ENCODE data around the gene MMP24OS.

MMP24OS gene

GRCh38 chr20:35271073-35271882 is 6.6 kb downstream of the MMP24OS start:
- DNase-seq (ENCODE audit: extremely low read depth, insufficient read length) = no peak
- no peaks in the 10 kb centered on the region for H3K27me3 ChIP-seq (replicated peaks; ENCODE audit: control insufficient read depth, insufficient read depth, low read length)
- no peak for TF ChIP-seq CTCF (IDR thresholded peaks at IDR 0.05; ENCODE audit: insufficient read depth, low read length, poor library complexity, severe bottlenecking)

DNA sequence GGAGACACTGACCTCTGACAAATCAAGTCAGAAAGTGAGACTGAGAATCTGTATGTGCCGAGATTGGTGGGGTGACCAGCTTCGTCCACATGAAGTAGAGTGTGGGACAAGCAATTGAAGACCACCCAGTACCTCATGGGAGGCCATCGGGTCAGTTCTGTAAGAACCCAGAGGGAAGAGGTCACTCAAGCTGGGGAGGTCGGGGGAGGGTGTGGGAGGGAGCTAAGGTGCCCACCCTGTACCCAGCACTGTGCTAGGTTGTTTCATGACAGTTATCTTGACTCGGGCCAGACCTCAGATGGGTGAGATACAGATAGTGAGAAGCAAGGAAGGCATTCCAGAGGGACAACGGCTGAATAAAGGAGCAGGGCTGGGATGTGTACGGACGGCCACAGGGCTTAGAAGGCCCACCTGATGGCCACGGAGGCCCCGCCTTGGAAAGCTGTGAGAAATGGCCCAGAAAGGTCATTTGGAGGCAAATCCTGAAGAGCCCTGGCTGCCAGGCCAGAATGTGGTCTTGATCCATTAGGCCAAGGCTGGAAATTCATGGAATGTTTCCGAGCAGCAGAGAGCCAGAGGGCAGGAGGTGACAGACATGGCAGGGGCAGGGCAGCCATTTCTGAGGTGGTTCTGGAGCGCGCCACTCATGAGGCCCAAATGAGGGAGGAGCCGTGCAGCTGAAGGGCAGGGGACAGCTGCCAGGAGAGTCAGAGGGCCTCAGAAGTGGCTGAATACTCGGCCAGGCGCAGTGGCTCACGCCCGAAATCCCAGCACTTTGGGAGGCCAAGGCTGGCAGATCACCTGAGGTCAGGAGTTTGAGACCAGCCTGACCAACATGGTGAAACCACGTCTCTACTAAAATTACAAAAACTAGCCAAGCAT is 7.7 kb downstream of the MMP24OS start:
- no peak for TF ChIP-seq CTCF (IDR thresholded peaks at IDR 0.05; ENCODE audit: insufficient read depth, low read length, poor library complexity, severe bottlenecking)
- Histone ChIP-seq H3K27me3 (replicated peaks; ENCODE audit: control insufficient read depth, insufficient read depth, low read length) (no peaks in the 10 kb centered on the region), H3K36me3 (ENCODE audit: control insufficient read depth, insufficient read depth, low read length) (peaks cover 4% of the 10 kb centered on the region), H3K4me3 (replicated peaks; ENCODE audit: low read depth, low read length) (no peak overlapping the region)
- no peak for DNase-seq (ENCODE audit: extremely low read depth, insufficient read length)

More at GRCh38 chr20:35271073-35271882, 6.6 kb downstream of the MMP24OS start:
- no peak overlapping the region for H3K4me3 ChIP-seq (replicated peaks; ENCODE audit: low read depth, low read length)
- peaks cover 10% of the 10 kb centered on the region for H3K36me3 ChIP-seq (ENCODE audit: control insufficient read depth, insufficient read depth, low read length)

GRCh38 chr20:35269055-35269781 is 8.7 kb downstream of the MMP24OS start:
- no peak for DNase-seq (ENCODE audit: extremely low read depth, insufficient read length)
- TF ChIP-seq CTCF (IDR thresholded peaks at IDR 0.05; ENCODE audit: insufficient read depth, low read length, poor library complexity, severe bottlenecking) = peak; percentile 86
- H3K27me3 ChIP-seq (replicated peaks; ENCODE audit: control insufficient read depth, insufficient read depth, low read length) = no peaks in the 10 kb centered on the region
- H3K36me3 ChIP-seq (ENCODE audit: control insufficient read depth, insufficient read depth, low read length) = no peaks in the 10 kb centered on the region
- no peak overlapping the region for H3K4me3 ChIP-seq (replicated peaks; ENCODE audit: low read depth, low read length)

GRCh38 chr20:35267092-35267491 is 10.8 kb downstream of the MMP24OS start:
- DNase-seq (ENCODE audit: extremely low read depth, insufficient read length) = no peak
- Histone ChIP-seq H3K27me3 (replicated peaks; ENCODE audit: control insufficient read depth, insufficient read depth, low read length) (no peaks in the 10 kb centered on the region), H3K36me3 (ENCODE audit: control insufficient read depth, insufficient read depth, low read length) (no peaks in the 10 kb centered on the region), H3K4me3 (replicated peaks; ENCODE audit: low read depth, low read length) (no peak overlapping the region)
- TF ChIP-seq CTCF (IDR thresholded peaks at IDR 0.05; ENCODE audit: insufficient read depth, low read length, poor library complexity, severe bottlenecking) = no peak

DNA sequence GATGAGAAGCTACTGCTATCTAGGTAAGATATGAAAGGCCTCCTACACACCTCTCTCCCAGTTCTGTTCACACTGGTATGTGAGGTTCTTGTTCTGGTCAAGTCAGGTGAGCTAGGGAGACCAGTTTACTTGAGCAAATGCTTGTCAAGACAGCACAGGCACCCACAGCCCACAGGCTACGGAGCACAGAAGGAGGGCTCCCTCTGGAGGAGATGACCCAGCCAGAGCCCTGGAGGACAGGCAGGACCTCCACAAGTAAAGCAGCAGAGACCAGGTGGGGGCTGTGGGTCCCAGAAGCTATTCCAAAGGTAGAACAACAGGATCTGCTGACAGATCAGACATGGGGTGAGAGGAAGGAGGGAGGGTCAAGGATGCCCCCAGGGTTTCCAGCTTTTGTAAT is 13.2 kb downstream of the MMP24OS start:
- no peak for DNase-seq (ENCODE audit: extremely low read depth, insufficient read length)
- TF ChIP-seq CTCF (IDR thresholded peaks at IDR 0.05; ENCODE audit: insufficient read depth, low read length, poor library complexity, severe bottlenecking) = peak; percentile 27
- Histone ChIP-seq H3K27me3 (replicated peaks; ENCODE audit: control insufficient read depth, insufficient read depth, low read length) (no peaks in the 10 kb centered on the region), H3K4me3 (replicated peaks; ENCODE audit: low read depth, low read length) (no peak overlapping the region), H3K36me3 (ENCODE audit: control insufficient read depth, insufficient read depth, low read length) (no peaks in the 10 kb centered on the region)

All from GM06990 (cell line).